NOMO-1 treated with DMSO at 0.1 percent for 48 hours (cell line): ENCODE results near the gene MINDY1.
A peak's percentile ranks its signal among the peaks of the same experiment; 100 is the strongest.

Experiments
- DNase-seq: peaks from one replicate; lab custom pipeline; 2025; ENCODE audit not compliant: unreplicated experiment; lab: John Stamatoyannopoulos, UW

Gene MINDY1

DNA sequence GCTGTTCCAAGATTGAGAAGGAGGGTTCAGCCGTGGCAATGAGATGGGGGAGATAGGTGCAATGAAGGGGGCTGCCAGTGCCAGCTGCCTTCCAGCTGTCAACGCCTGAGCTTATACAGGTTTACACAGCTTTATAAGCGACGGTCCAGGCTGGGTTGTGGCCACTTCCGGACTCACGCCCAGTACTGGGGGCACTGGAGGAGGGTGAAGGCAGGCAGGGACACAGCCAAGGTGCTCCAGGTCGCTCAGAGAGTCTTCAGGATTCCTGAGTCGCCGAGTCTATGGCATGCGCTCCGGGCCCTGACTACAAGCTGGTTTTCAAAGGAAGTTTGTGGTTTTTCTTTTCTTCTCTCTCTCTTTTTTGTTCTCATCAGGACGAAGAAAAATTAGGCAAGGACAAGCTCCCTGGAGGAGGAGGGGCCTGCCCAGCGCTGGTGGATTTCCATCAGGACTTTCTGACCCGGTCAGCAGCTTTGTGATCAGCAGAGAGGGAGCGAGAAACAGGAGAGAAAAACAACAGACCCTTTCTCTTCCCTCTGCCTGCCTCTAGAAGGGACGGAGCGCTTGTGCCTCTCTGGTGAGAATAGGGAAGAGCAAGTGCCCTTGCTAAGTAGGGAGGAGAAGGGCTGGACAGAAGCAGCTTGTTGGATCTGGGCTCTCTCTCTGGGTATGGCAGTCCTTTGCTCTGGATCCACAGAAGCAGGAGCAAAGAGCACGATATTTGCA lies at the start of gene MINDY1:
Gene MINDY1, minus strand, starts transcription at position 576 of the 726 bp plus-strand sequence. CDS start 4,285 bp downstream, outside the sequence.
- DNase-seq = peak; percentile 88

DNA sequence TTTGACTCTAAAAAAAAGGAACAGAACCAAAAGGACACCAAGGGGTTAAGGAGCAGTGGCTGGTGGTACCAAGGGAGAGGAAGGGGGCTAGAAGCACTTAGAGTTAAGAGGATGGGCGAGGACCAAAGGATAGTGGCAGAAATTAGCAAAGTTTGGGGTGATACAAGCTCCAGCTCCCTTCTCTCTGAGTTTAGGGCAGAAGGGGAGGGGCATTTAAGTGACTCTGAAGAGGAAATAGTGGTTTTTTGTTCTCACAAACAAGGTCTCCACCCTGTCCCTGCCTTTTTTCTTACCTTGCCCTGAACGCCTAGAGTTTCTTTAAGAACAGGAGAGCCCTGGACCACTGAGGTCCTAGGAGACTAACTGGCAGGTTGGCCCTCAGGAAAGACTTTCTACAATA lies 49.4 kb upstream of the MINDY1 start:
- DNase-seq = peak; percentile 29

DNA sequence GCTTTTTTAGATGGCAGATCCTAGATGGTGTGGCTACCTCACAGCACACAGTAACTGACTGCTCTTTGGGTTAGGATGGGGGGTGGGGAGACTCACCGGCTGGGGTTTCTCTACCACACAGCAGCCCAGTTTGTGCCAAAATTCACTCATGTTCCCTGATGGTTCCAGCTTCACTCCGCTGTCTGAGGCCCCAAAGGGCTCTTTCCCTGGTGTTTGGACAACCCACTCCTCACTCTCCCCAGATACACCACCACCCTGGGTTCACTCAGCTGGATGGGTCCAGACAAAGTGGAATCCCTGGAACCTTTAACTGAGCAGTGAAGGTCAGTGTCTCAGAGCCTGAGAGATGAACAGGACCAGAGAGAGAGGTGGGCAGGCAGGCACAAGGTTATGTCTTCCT lies 48.9 kb upstream of the MINDY1 start:
- no peak for DNase-seq

DNA sequence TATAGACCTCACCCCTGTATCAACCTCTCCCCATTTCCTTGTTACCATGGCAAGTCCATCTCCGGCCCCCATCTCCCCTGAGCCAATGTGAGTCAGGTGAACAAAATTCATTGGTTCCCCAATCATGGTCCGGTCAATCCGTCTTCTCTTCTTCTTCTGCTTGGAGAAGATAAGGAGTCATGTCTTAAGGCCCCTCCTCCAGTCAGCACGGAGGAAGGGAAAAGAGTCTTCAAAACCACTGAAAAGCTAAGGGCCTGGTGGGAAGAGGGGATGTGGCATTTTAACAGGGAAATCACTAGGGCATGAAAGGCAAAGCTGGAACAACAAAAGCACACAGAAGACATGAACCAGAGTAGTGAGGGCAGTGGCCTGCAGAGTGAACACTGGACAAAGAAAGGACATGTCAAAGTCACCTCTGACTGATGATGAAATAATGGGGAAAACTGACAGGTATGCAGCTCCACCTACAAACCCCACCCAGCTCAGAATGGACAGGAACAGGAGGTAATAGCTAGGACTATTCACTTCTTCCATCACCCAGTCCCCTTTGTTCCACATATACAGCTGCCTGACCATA lies 48.4 kb upstream of the MINDY1 start:
- no peak for DNase-seq

- no peak for DNase-seq
Measured at GRCh38 chr1:151051356-151052009, 44.8 kb upstream of the MINDY1 start.

GRCh38 chr1:151050051-151050688 lies 43.5 kb upstream of the MINDY1 start:
- DNase-seq = no peak

GRCh38 chr1:151049458-151049857 lies 42.8 kb upstream of the MINDY1 start:
- no peak for DNase-seq

DNA sequence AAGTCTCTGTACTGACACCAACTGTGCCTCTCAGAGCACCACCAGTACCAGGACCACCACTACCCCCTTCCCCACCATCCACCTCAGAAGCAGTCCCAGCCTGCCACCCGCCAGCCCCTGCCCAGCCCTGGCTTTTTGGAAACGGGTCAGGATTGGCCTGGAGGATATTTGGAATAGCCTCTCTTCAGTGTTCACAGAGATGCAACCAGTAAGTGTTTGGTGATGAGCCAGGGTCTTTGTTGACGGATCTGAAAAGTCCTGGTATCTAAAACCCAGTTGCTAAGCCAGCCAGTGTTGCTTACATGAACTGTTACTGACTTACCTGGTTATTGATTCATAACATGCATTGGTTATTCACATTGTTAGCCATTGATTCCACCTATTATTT lies 41.9 kb upstream of the MINDY1 start:
- no peak for DNase-seq

DNA sequence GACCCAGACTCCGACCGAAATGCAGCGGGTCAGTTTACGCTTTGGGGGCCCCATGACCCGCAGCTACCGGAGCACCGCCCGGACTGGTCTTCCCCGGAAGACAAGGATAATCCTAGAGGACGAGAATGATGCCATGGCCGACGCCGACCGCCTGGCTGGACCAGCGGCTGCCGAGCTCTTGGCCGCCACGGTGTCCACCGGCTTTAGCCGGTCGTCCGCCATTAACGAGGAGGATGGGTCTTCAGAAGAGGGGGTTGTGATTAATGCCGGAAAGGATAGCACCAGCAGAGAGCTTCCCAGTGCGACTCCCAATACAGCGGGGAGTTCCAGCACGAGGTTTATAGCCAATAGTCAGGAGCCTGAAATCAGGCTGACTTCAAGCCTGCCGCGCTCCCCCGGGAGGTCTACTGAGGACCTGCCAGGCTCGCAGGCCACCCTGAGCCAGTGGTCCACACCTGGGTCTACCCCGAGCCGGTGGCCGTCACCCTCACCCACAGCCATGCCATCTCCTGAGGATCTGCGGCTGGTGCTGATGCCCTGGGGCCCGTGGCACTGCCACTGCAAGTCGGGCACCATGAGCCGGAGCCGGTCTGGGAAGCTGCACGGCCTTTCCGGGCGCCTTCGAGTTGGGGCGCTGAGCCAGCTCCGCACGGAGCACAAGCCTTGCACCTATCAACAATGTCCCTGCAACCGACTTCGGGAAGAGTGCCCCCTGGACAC lies 41.4 kb upstream of the MINDY1 start:
- DNase-seq = peak; percentile 40

GRCh38 chr1:151047591-151047924 lies 40.9 kb upstream of the MINDY1 start, which contains the start of gene C1orf56:
C1orf56 (plus strand) TSS chr1:151047751; CDS start chr1:151047848, 97 bp downstream.
- DNase-seq = no peak

- DNase-seq = no peak
Measured at GRCh38 chr1:151043163-151043562, 36.5 kb upstream of the MINDY1 start.

DNA sequence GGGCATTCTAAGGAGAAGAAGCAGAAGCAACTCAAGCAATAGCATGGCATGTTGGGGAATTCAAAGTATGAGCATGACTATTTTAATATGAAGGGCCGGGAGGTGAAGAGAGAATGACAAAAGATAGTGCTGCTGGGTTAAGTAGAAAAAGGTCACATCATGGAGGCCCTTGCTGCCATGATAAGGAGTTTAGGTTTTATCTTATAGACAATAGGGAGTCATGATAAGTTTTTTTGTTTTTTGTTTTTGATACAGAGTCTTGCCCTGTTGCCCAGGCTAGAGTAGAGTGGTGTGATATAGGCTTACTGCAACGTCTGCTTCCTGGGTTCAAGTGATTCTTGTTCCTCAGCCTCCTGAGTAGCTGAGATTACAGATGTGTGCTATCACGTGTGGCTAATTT lies 32.8 kb upstream of the MINDY1 start:
- DNase-seq = no peak

DNA sequence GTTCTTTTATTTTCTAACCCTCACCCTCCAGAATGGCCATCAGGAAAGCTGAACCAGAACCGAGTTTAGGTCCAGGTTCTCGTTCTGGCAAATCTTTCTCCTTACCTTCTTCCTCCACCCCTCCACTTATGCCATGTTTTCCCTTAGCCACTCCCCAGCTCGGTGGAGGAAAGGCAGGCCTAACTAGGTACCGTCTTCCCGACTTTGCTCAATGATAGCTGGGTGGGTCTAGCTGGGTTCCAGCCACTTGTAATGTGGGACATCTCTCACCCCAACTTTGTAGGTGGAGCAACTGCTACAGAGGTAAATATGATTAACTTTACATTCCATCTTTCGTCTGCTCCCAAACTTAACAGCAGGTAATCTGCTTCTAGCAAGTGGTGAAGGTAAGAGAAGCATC lies 30.3 kb upstream of the MINDY1 start:
- DNase-seq = no peak

DNA sequence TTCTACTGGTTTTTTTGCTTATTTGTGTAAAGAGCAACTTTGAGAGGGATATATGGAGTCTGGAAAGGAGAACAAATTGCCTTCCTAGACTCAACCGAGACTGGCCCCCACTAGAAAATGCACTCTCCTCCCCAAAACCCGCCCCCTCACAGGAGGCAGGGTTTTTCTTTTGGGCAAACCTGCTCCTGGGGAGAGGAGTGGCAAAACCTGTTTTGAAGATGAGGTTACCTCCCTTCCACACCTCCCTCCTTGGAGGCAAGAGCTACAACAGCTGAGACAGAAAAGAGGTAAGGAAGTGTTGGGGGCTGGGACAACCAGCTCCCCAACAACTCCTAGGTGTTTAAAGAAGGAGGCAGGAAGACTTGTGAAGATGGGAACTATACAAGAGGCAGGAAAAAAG lies 29.7 kb upstream of the MINDY1 start, which contains the start of gene BNIPL:
Gene BNIPL, plus strand, starts transcription at position 231 of the 400 bp plus-strand sequence. Its CDS starts 140 bp downstream, at position 371.
- no peak for DNase-seq

DNA sequence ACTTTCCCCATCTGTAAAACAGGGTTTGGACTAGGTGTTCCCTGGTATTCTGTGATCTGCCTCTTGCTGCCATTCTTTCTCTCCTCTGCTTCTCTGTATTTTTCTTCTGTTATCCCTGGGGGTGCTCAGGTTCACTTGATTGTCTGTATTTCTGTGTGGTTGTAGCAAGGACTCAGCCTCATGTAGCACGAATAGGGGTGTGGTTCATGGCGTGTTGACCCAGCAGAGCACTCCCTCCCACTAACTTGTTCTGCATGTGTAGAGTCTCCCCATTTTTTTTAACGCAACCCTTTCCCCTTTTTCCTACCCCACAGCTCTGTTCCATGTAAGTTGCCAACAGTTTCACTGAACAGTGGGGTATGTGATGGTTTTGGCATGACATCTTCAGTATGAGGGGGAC lies 28.5 kb upstream of the MINDY1 start:
- no peak for DNase-seq

- DNase-seq = no peak
Measured at GRCh38 chr1:151032164-151032563, 25.5 kb upstream of the MINDY1 start.

DNA sequence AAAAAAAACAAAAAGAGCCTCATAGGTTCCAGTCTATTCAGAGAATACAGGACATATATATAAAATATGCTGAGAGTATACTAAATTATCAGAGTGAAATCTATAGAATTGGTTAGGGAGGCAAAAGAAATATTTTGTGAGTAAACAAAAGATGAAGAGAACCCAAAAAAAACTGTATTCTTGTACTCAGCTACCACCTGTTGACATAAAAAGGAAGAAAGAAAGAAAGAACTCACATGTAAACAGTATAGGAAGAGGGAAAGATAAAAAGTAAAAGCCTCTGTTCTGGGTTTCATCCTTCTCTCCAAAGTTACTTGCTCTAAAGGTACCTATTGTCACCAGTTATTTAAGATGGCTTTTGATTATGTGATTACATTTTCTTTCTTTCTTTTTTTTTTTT lies 19.8 kb upstream of the MINDY1 start:
- no peak for DNase-seq

DNA sequence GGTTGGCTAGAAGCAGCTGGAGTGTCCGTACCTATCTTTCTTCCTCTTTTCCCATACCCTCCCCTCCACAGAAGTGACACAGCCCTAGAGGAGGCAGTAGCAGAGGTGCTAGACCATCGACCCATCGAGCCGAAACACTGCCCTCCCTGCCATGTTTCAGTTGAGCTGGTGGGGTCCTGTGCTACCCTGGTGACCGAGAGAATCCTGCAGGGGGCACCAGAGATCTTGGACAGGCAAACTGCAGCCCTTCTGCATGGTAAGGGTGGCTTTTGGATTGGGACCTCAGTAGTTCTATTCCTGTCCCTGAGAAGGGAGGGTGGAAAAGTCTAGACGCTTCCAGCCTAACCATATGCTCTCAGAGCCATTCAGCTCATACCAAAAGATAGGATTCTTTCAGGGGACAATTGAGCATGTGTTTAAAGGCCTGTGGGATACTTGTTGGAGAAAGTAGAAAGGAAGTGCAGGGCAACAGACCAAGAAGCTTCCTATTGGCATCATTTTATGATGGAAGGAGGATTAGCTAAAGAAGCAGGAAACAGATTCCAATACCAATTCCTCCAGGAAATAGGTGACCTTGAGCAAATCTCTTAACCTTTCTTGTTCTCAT lies 17.9 kb upstream of the MINDY1 start:
- peak; percentile 63 for DNase-seq

GRCh38 chr1:151013518-151013917 lies 6.8 kb upstream of the MINDY1 start:
- DNase-seq = no peak

DNA sequence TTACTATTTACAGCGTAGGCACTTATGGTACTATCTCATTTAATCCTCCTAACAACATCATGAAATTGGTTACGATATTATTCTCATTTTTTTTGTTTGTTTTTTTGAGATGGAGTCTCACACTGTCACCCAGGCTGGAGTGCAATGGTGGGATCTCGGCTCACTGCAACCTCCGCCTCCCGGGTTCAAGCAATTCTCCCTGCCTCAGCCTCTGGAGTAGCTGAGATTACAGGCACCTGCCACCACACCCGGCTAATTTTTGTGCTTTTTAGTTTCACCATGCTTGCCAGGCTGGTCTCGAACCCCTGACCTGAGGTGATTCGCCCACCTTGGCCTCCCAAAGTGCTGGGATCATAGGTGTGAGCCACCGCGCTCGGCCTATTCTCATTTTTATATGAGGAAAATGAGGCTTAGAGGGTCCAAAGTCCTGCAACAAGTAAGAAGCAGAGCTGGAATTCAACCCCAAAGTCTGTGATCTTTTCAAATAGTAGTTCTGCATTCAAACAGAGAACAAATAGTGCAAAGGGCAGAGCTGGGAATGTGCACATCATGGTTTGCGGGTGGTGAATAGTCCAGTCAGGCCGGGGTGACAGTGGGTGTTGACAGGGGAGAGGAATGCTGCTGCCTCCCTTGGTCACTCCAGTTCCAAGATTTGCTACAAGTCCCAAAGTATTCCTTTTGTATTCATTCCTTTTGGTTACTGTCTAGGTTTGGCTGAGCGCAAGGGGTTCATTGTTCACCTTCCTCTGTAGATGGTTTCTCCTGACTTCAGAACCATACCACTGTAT lies 6.2 kb upstream of the MINDY1 start:
- no peak for DNase-seq
